Left renal pelvis (tissue), 4 donors: Measurements from ENCODE around the gene RCN2. TPM values are rescaled to one million over a fixed set of nuclear protein-coding genes. Genes with fewer than 3 reads are reported as not detected.

Experiments used
- DNase-seq, 4 donors: peaks; one replicate each; pipeline ENCODE4 v3.0.0-alpha.2; 2013; ENCODE audit warnings: low read depth in 4 of 4, low spot score in 3 of 4
- polyA plus RNA-seq, 4 donors: library from polyadenylated mRNA; unstranded; fragments of 120-200 nt; gene quantifications; one replicate each; pipeline ENCODE4 v1.2.1, GENCODE V29; 2013; ENCODE audit not compliant: insufficient read length in 4 of 4

Gene RCN2
- polyA plus RNA-seq, 4 donors = 181 to 296 (median 210) TPM

- no peak for DNase-seq
These were observed 60.4 kb downstream of the RCN2 start for GRCh38 chr15:76991741-76992645.

DNA sequence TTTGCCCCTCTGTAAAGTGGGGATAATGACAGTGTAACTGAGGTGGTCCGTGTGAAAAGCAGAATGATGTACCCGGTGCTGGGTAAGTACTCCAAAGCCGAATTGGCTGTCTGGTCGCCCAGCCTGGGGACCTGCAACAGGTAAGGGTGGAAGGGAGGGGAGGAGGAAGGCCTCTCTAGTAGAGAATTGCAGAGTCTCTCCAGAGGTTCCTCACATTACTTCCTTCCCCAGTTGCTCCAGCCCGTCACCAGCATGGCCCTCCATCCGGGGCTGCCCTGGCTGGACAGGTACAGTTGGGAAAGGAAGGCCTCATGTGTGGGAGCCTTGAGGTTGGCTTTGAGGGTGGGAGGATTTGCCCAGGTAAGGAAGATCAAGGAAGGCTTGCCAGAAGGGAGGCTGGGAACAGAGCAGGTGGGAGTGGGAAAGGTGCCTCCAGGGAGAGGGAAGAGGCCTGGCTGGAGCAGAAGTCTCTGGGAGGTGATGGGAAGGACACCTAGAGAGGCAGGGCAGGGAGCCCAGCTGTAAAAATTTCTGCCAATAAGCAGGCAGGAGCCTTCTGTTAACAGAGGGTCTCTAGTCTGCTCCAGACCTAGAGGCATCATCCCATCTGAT, 61.7 kb downstream of the RCN2 start:
- no peak for DNase-seq

GRCh38 chr15:76994001-76994400, 62.5 kb downstream of the RCN2 start:
- DNase-seq = no peak

DNA sequence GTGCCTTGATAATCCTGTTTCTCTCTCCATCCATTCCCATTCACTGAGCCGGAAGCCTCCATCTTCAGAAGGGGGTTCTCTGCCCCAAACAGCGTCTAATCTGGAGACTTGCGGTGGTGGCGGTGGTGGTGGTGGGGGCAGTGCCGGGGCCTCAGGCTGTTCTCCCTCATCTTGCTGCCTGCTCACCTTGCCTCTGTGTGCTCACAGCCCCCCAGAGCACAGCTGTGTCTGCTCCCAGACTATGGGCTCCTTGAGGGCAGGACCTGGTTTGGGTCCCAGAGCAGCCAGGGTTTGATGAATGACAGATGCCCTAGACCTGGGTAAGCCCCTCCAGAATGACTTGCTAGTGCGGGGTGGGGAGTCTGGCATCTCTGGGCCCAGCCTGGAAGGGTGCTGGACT, 62.9 kb downstream of the RCN2 start:
- no peak for DNase-seq

DNA sequence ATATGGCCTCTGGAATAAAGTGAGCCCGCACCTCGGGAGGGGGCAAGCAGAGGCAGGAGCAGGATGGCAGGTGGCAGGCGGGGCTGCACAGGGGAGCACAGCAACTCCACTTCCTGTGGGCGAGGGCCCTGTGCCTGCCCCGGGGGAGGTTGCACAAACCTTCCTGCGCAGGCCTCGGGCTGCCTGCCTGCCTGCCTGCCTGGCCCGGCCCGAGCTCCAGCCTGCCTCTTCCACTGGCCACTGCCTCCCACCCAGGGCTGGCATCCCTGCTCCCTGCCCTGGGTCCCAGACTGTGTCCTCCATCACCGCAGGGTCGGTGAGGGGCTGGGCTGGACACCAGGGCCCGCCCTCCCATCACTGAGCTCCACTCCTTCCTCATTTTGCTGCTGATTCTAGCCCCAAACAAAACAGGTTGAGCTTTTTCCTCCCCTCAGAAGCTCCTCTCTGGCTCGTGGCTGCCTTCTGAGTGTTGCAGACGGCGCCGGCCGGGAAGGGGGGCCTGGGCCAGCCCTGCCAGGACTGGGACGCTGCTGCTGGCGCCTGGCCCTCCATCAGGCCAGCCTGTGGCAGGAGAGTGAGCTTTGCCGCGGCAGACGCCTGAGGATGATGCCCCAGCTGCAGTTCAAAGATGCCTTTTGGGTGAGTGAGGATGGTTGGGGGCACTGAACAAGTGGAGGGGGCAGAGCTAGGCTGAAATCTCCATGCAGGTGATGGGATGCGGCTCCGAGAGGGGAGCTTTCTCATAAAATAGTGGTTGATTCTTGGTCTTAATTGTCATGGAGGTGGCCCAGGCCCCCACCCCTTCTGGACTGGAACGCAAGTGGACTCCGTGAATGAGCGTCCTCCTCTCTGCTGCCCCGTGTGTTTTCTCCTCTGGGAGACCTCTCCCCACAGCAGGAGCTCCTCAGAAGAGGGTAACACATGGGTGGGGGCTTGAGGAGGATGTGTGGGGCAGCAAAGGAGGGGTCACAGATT, 63.7 kb downstream of the RCN2 start, which contains the start of gene PSTPIP1:
TSS of gene PSTPIP1 (plus strand) at position 156 of the 975 bp plus-strand sequence. CDS start at position 604, 448 bp downstream.
- no peak for DNase-seq

- no peak for DNase-seq
These were observed 64.6 kb downstream of the RCN2 start for GRCh38 chr15:76996076-76996525.

DNA sequence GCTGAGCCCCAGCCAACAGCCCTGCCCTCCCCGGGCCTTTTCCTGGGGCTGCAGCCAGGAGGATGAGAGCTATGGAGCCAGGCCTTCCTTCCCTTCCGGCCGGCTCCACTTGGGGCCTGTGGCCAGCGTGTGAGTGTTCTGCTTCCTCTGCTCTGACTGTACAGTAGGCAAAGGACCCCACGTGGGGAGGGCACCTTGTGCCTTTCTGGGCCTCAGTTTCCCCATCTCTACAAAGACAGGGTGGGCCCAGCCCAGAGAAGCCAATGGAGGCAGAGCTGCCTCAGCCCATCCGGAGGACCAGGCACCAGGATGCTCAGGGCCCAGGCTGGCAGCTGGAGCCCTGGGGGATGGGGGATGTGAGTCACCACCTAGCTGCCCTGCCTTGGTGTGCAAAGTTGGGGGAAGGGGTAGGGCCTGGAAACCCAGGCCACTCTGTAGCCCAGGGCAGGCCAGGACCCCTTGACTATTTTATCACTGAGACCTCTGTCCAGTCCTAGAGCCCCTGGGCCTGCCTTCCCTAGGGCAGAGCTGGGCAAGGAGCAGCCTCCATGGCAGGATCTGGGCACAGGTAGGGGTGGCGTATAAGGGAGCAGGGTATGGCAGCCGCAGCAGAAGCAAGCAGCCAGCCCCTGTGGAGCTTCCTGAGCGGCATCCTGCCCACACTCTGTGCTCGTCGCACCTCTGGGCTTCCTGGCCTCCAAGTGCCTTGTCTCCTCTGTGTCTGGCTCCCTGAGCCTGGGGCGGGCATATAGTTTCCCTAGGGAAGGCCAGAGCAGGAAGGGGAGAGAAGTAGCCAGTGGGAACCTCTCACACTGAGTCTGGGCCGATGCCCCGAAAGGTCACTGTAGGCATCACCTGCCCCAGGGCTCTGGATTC, 65.2 kb downstream of the RCN2 start:
- no peak for DNase-seq

DNA sequence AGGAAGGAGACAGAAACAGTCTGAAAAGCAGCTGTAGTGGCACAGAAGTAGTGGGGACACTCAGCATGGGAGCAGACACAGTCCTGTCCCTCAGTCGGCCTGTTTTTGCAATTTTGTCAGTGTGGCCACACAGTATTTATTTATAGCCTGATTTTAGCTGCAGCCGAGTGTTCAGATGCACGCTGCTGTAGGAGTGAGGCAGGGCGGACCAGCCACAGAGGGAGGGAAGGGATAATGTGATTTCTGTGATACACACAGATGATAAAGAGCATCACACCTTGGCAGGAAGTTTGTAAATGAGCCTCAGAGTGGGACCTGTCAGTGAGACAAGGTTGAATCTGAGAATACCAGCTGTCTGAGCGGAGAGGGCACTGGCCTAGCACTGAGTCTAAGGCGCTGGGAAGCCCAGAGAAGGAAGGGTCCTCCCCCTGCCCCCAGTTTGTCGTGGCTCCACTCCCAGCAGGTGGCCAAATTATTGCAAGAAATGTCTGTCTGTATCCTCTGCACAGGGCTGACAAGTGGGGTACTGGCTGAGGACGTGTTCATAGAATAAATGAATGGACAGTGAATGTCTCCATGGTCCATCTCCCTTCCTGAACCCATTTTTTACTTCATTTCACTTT, 67.2 kb downstream of the RCN2 start:
- no peak for DNase-seq

GRCh38 chr15:76999996-77000395, 68.4 kb downstream of the RCN2 start:
- no peak for DNase-seq

GRCh38 chr15:77001351-77001750, 69.8 kb downstream of the RCN2 start:
- no peak for DNase-seq

GRCh38 chr15:77001966-77002365, 70.4 kb downstream of the RCN2 start:
- no peak for DNase-seq

GRCh38 chr15:77002436-77002835, 70.9 kb downstream of the RCN2 start:
- no peak for DNase-seq

GRCh38 chr15:77002954-77003912, 71.7 kb downstream of the RCN2 start:
- DNase-seq = no peak

Other genes starting within 250 kb of the RCN2 start
- 10 to 100 TPM; 21.6 to 29.0 (median 26.0) TPM for gene SCAPER, start 26.4 kb upstream of the RCN2 start, polyA plus RNA-seq
- 1 to 10 TPM in 3 of 4 donors, under 1 TPM in 1; 0.73 to 2.2 (median 1.3) TPM for gene PSTPIP1, start 63.4 kb downstream of the RCN2 start, polyA plus RNA-seq
- gene TSPAN3, start 139.4 kb downstream of the RCN2 start, polyA plus RNA-seq = 100 to 1,000 TPM; 394 to 522 (median 451) TPM